ENCODE measurements around the gene PSIP1.

PSIP1 gene

DNA sequence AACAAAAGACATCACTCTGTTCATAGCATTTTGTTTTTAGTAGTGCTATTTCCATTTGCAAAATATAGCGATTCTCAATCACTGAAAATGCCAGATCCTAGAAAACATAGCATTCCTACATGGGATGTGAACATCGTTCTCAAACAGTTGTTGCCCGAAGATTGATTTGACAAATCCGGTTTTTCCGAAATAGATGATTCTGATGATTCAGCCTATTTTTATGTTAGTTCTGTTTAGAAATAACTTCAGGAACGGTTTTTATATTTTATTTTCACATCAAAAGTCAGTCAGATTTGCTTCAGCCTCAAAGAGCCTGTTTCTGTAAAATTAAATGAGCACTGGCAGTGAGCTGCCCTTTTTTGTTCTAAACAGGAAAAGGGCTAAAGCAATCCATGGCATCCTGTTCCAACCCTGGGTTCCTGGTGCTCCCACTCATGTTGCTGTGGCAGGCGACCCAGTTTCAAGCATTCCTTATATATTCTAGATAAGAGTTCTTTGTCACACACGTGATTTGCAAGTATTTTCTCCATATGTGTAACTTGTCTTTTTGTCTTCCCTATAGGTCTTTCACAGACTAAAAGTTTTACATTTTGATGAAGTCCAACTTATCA, 14.2 kb upstream of the PSIP1 start:
- no peak overlapping the region for H3K4me3 ChIP-seq (ENCODE audit: low read length)
- no peaks in the 10 kb centered on the region for H3K79me2 ChIP-seq (ENCODE audit: control insufficient read depth, insufficient read depth, low read length)
- no peaks in the 10 kb centered on the region for H3K27me3 ChIP-seq (ENCODE audit: insufficient read depth, low read length, poor library complexity)
- H3K18ac ChIP-seq (ENCODE audit: low read length), result no peak overlapping the region
- peaks cover 2% of the 10 kb centered on the region for H3K4me1 ChIP-seq (ENCODE audit: control insufficient read depth, low read depth, low read length)
- H3K4me2 ChIP-seq (ENCODE audit: low read length), result no peak overlapping the region
- no peak overlapping the region for H2AK5ac ChIP-seq (ENCODE audit: low read length)
- no peak overlapping the region for H3K4ac ChIP-seq (ENCODE audit: low read depth, low read length)
- H3K36me3 ChIP-seq (ENCODE audit: control insufficient read depth, insufficient read depth, low read length), result no peaks in the 10 kb centered on the region
- H2BK15ac ChIP-seq (replicated peaks; ENCODE audit: low read depth), result no peak overlapping the region
- no peak overlapping the region for H3K23ac ChIP-seq (ENCODE audit: low read length)
- H4K5ac ChIP-seq (ENCODE audit: low read length), result no peak overlapping the region
- H4K8ac ChIP-seq (ENCODE audit: low read depth, low read length), result no peak overlapping the region
- H3K56ac ChIP-seq (ENCODE audit: low read length), result no peak overlapping the region
- no peaks in the 10 kb centered on the region for H3K79me1 ChIP-seq (ENCODE audit: low read length)
- H2BK120ac ChIP-seq (ENCODE audit: low read depth, low read length), result no peak overlapping the region
- H3K27ac ChIP-seq (ENCODE audit: low read depth, low read length), result no peak overlapping the region
- DNase-seq, result no peak
- H3K9ac ChIP-seq (ENCODE audit: low read length), result no peak overlapping the region
- no peak overlapping the region for H2BK5ac ChIP-seq (ENCODE audit: low read length)
- WGBS (ENCODE audit: extremely low coverage, insufficient coverage, low lambda C conversion rate), result no CpG with 5 or more reads among the region's 8 CpGs

- no CpG with 5 or more reads among the region's 3 CpGs for WGBS (ENCODE audit: extremely low coverage, insufficient coverage, low lambda C conversion rate)
These were observed 11.5 kb upstream of the PSIP1 start for GRCh38 chr9:15522130-15522755.

DNA sequence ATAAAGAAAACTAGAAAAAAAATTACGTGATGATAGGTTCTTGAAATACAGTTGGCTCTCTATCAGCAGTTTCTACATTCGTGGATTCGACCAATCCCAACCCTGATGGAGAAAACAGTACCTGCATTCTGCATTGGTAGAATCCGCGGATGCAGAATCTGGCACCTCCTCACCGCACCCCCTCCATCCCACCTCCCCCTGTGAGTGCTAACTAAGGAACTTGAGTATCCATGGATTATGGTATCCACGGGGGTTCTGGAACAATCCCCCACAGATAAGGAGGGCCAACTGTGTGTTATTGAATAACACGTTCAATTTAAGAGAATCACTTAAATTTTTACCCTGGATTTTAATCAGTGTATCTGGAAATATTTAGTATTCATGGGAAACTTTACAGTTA, 10.5 kb upstream of the PSIP1 start:
- Histone ChIP-seq H3K56ac (ENCODE audit: low read length) (no peak overlapping the region), H3K79me1 (ENCODE audit: low read length) (no peaks in the 10 kb centered on the region), H3K27ac (ENCODE audit: low read depth, low read length) (no peak overlapping the region), H2BK5ac (ENCODE audit: low read length) (no peak overlapping the region), H2BK15ac (replicated peaks; ENCODE audit: low read depth) (no peak overlapping the region), H3K79me2 (ENCODE audit: control insufficient read depth, insufficient read depth, low read length) (no peaks in the 10 kb centered on the region), H3K4ac (ENCODE audit: low read depth, low read length) (no peak overlapping the region), H3K18ac (ENCODE audit: low read length) (no peak overlapping the region), H3K4me2 (ENCODE audit: low read length) (no peak overlapping the region), H2BK120ac (ENCODE audit: low read depth, low read length) (no peak overlapping the region), H4K8ac (ENCODE audit: low read depth, low read length) (no peak overlapping the region), H3K4me3 (ENCODE audit: low read length) (no peak overlapping the region), H3K4me1 (ENCODE audit: control insufficient read depth, low read depth, low read length) (no peaks in the 10 kb centered on the region), H3K9ac (ENCODE audit: low read length) (no peak overlapping the region), H3K27me3 (ENCODE audit: insufficient read depth, low read length, poor library complexity) (no peaks in the 10 kb centered on the region), H3K36me3 (ENCODE audit: control insufficient read depth, insufficient read depth, low read length) (no peaks in the 10 kb centered on the region), H3K23ac (ENCODE audit: low read length) (no peak overlapping the region), H2AK5ac (ENCODE audit: low read length) (no peak overlapping the region), H4K5ac (ENCODE audit: low read length) (no peak overlapping the region)
- WGBS (ENCODE audit: extremely low coverage, insufficient coverage, low lambda C conversion rate), result no CpG with 5 or more reads among the region's 8 CpGs
- DNase-seq, result peak; percentile 34

More at GRCh38 chr9:15522130-15522755, 11.5 kb upstream of the PSIP1 start:
- H3K79me1 ChIP-seq (ENCODE audit: low read length), result no peaks in the 10 kb centered on the region
- no peak overlapping the region for H3K9ac ChIP-seq (ENCODE audit: low read length)
- no peaks in the 10 kb centered on the region for H3K79me2 ChIP-seq (ENCODE audit: control insufficient read depth, insufficient read depth, low read length)
- no peak overlapping the region for H3K27ac ChIP-seq (ENCODE audit: low read depth, low read length)
- H3K4me3 ChIP-seq (ENCODE audit: low read length), result no peak overlapping the region
- H3K4me1 ChIP-seq (ENCODE audit: control insufficient read depth, low read depth, low read length), result no peaks in the 10 kb centered on the region
- H3K4ac ChIP-seq (ENCODE audit: low read depth, low read length), result no peak overlapping the region
- no peak overlapping the region for H3K4me2 ChIP-seq (ENCODE audit: low read length)
- no peak overlapping the region for H4K5ac ChIP-seq (ENCODE audit: low read length)
- H3K23ac ChIP-seq (ENCODE audit: low read length), result no peak overlapping the region
- H2BK5ac ChIP-seq (ENCODE audit: low read length), result no peak overlapping the region
- no peak for DNase-seq
- no peak overlapping the region for H4K8ac ChIP-seq (ENCODE audit: low read depth, low read length)
- H2BK15ac ChIP-seq (replicated peaks; ENCODE audit: low read depth), result no peak overlapping the region
- H2BK120ac ChIP-seq (ENCODE audit: low read depth, low read length), result no peak overlapping the region
- H2AK5ac ChIP-seq (ENCODE audit: low read length), result no peak overlapping the region
- no peaks in the 10 kb centered on the region for H3K27me3 ChIP-seq (ENCODE audit: insufficient read depth, low read length, poor library complexity)
- H3K56ac ChIP-seq (ENCODE audit: low read length), result no peak overlapping the region
- no peaks in the 10 kb centered on the region for H3K36me3 ChIP-seq (ENCODE audit: control insufficient read depth, insufficient read depth, low read length)
- H3K18ac ChIP-seq (ENCODE audit: low read length), result no peak overlapping the region

DNA sequence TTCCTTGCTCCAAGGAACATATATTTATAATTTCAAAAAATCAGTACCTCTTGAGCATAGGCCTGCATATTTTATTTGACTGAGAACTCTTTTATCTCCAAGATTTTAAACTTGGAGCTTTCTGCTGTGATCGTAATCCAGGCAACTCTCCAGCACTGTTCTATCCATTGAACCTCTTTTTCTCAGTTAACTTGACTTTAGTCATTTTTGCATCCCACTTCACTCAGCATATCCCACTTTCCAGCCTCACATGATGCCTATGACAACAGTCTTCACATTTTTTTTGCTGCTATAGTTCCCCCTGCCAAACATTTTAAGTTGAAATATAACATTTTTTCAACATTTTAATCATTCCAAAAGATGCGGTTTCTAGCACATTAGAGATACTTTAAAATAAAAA, 9.1 kb upstream of the PSIP1 start:
- Histone ChIP-seq H2AK5ac (ENCODE audit: low read length) (no peak overlapping the region), H4K8ac (ENCODE audit: low read depth, low read length) (no peak overlapping the region), H3K27ac (ENCODE audit: low read depth, low read length) (no peak overlapping the region), H3K9ac (ENCODE audit: low read length) (no peak overlapping the region), H4K5ac (ENCODE audit: low read length) (no peak overlapping the region), H2BK15ac (replicated peaks; ENCODE audit: low read depth) (no peak overlapping the region), H3K4ac (ENCODE audit: low read depth, low read length) (no peak overlapping the region), H3K4me2 (ENCODE audit: low read length) (no peak overlapping the region), H3K36me3 (ENCODE audit: control insufficient read depth, insufficient read depth, low read length) (no peaks in the 10 kb centered on the region), H3K79me1 (ENCODE audit: low read length) (no peaks in the 10 kb centered on the region), H3K4me1 (ENCODE audit: control insufficient read depth, low read depth, low read length) (no peaks in the 10 kb centered on the region), H3K4me3 (ENCODE audit: low read length) (no peak overlapping the region), H3K27me3 (ENCODE audit: insufficient read depth, low read length, poor library complexity) (no peaks in the 10 kb centered on the region), H2BK120ac (ENCODE audit: low read depth, low read length) (no peak overlapping the region), H2BK5ac (ENCODE audit: low read length) (no peak overlapping the region), H3K23ac (ENCODE audit: low read length) (no peak overlapping the region), H3K56ac (ENCODE audit: low read length) (no peak overlapping the region), H3K18ac (ENCODE audit: low read length) (no peak overlapping the region), H3K79me2 (ENCODE audit: control insufficient read depth, insufficient read depth, low read length) (no peaks in the 10 kb centered on the region)
- no CpG with 5 or more reads among the region's 2 CpGs for WGBS (ENCODE audit: extremely low coverage, insufficient coverage, low lambda C conversion rate)
- DNase-seq, result no peak

GRCh38 chr9:15513335-15513734, 2.6 kb upstream of the PSIP1 start:
- H2BK15ac ChIP-seq (replicated peaks; ENCODE audit: low read depth), result no peak overlapping the region
- peaks cover 17% of the 10 kb centered on the region for H3K79me2 ChIP-seq (ENCODE audit: control insufficient read depth, insufficient read depth, low read length)
- peak overlapping the region; percentile 62 for H2BK5ac ChIP-seq (ENCODE audit: low read length)
- H3K36me3 ChIP-seq (ENCODE audit: control insufficient read depth, insufficient read depth, low read length), result no peaks in the 10 kb centered on the region
- H3K27ac ChIP-seq (ENCODE audit: low read depth, low read length), result peak overlapping the region; percentile 36
- H3K27me3 ChIP-seq (ENCODE audit: insufficient read depth, low read length, poor library complexity), result no peaks in the 10 kb centered on the region
- H3K4me1 ChIP-seq (ENCODE audit: control insufficient read depth, low read depth, low read length), result peaks cover 10% of the 10 kb centered on the region
- DNase-seq, result peak; percentile 87
- H2AK5ac ChIP-seq (ENCODE audit: low read length), result no peak overlapping the region
- H3K23ac ChIP-seq (ENCODE audit: low read length), result no peak overlapping the region
- no peak overlapping the region for H2BK120ac ChIP-seq (ENCODE audit: low read depth, low read length)
- peak overlapping the region; percentile 38 for H3K4me2 ChIP-seq (ENCODE audit: low read length)
- peaks cover 2% of the 10 kb centered on the region for H3K79me1 ChIP-seq (ENCODE audit: low read length)
- no peak overlapping the region for H4K5ac ChIP-seq (ENCODE audit: low read length)
- no peak overlapping the region for H4K8ac ChIP-seq (ENCODE audit: low read depth, low read length)
- H3K9ac ChIP-seq (ENCODE audit: low read length), result peak overlapping the region; percentile 52
- H3K4me3 ChIP-seq (ENCODE audit: low read length), result no peak overlapping the region
- peak overlapping the region; percentile 83 for H3K56ac ChIP-seq (ENCODE audit: low read length)
- no CpG with 5 or more reads among the region's 1 CpG for WGBS (ENCODE audit: extremely low coverage, insufficient coverage, low lambda C conversion rate)
- peak overlapping the region; percentile 45 for H3K4ac ChIP-seq (ENCODE audit: low read depth, low read length)
- peak overlapping the region; percentile 57 for H3K18ac ChIP-seq (ENCODE audit: low read length)

Data from mesendoderm (in vitro differentiated cells).